ENCODE results near the gene SDF2.
A peak's percentile ranks its signal among the peaks of the same experiment; 100 is the strongest.

DNA sequence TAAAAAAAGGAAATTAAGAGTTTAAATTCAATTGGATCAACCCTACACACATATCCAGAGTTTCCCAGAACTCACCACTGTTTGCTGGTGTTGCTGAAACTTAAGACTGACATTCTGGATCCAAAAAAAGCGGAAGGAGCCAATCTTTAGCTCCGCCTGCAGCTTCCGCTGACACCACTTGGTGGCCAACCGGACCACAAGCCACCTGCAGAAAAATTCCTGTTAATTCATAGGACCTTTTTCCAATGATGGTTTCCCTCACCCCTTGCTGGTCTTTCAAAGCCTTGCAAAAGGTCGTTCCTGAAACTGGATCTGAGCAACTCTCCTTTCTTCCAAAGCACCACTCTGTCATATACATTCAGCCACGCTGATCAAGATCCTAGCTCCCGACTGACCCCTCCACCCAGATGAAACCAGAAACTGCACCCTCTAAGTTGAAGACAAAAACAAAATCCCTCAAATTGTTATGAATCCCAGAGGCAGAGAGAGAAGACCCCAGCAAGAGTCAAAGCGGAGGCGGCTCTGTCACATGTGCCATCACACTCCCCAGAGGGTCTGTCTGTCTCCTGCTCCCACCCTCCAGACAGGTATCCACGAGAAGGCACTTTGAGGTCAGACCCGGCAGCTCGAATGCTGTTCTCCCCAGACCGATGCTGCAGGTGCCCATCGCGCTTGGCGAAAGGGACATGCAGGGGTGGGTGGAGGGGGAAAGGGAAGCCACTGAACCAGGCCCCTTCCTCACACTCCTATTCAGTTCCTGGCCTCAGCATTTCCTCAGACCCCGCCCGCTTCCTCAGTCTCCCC, 17.5 kb downstream of the SDF2 start:
- TF ChIP-seq, protein P1, sequence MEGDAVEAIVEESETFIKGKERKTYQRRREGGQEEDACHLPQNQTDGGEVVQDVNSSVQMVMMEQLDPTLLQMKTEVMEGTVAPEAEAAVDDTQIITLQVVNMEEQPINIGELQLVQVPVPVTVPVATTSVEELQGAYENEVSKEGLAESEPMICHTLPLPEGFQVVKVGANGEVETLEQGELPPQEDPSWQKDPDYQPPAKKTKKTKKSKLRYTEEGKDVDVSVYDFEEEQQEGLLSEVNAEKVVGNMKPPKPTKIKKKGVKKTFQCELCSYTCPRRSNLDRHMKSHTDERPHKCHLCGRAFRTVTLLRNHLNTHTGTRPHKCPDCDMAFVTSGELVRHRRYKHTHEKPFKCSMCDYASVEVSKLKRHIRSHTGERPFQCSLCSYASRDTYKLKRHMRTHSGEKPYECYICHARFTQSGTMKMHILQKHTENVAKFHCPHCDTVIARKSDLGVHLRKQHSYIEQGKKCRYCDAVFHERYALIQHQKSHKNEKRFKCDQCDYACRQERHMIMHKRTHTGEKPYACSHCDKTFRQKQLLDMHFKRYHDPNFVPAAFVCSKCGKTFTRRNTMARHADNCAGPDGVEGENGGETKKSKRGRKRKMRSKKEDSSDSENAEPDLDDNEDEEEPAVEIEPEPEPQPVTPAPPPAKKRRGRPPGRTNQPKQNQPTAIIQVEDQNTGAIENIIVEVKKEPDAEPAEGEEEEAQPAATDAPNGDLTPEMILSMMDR (IDR thresholded peaks at IDR 0.05) = peak; percentile 67
- no peak for TF ChIP-seq POLR2AphosphoS5 (IDR thresholded peaks at IDR 0.05; ENCODE audit: low read depth, low read length)
- TF ChIP-seq TCF7L2 (IDR thresholded peaks at IDR 0.05; ENCODE audit: low read depth, low read length) = no peak
- TF ChIP-seq, protein P2, sequence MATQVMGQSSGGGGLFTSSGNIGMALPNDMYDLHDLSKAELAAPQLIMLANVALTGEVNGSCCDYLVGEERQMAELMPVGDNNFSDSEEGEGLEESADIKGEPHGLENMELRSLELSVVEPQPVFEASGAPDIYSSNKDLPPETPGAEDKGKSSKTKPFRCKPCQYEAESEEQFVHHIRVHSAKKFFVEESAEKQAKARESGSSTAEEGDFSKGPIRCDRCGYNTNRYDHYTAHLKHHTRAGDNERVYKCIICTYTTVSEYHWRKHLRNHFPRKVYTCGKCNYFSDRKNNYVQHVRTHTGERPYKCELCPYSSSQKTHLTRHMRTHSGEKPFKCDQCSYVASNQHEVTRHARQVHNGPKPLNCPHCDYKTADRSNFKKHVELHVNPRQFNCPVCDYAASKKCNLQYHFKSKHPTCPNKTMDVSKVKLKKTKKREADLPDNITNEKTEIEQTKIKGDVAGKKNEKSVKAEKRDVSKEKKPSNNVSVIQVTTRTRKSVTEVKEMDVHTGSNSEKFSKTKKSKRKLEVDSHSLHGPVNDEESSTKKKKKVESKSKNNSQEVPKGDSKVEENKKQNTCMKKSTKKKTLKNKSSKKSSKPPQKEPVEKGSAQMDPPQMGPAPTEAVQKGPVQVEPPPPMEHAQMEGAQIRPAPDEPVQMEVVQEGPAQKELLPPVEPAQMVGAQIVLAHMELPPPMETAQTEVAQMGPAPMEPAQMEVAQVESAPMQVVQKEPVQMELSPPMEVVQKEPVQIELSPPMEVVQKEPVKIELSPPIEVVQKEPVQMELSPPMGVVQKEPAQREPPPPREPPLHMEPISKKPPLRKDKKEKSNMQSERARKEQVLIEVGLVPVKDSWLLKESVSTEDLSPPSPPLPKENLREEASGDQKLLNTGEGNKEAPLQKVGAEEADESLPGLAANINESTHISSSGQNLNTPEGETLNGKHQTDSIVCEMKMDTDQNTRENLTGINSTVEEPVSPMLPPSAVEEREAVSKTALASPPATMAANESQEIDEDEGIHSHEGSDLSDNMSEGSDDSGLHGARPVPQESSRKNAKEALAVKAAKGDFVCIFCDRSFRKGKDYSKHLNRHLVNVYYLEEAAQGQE (IDR thresholded peaks at IDR 0.05; ENCODE audit: insufficient read depth in 1 of 2, low read depth in 2 of 2, low read length in 1 of 2) = no peak
